HepG2 (cell line): Measurements from ENCODE around the gene ANKRD65. TPM values are rescaled to one million over a fixed set of nuclear protein-coding genes. Genes with fewer than 3 reads are reported as not detected.

Experiments
- AHR ChIP-seq: IDR thresholded peaks from 2 replicates; pipeline ENCODE4 v1.6.1; 2018; ENCODE audit warnings: missing genetic modification reagents, missing compliant biosample characterization
- ASH2L ChIP-seq: fragments of 300-600, 200-600 bp; sonication (generic); IDR thresholded peaks from 2 replicates; pipeline ENCODE4 v1.7.0; 2017; ENCODE audit warnings: low read depth, mild to moderate bottlenecking, moderate library complexity, mixed read lengths, low read length; ENCODE audit not compliant: insufficient read length
- BRD4 ChIP-seq: sonication (generic); formaldehyde crosslinking; IDR thresholded peaks from 2 replicates; pipeline ENCODE4 v1.4.0; 2020; ENCODE audit warnings: missing genetic modification reagents
- FOXC1 ChIP-seq: sonication (generic); formaldehyde crosslinking; IDR thresholded peaks from 2 replicates; pipeline ENCODE4 v1.8.0; 2022; ENCODE audit warnings: mild to moderate bottlenecking, missing genetic modification reagents, borderline replicate concordance
- GPN1 ChIP-seq: sonication (generic); formaldehyde crosslinking; IDR thresholded peaks from 2 replicates; pipeline ENCODE4 v1.5.1; 2020; ENCODE audit warnings: missing genetic modification reagents, borderline replicate concordance
- IKZF4 ChIP-seq: sonication (generic); formaldehyde crosslinking; IDR thresholded peaks from 2 replicates; pipeline ENCODE4 v1.5.1; 2020; ENCODE audit warnings: borderline replicate concordance, mild to moderate bottlenecking, low read depth, missing genetic modification reagents; ENCODE audit errors: not compliant biosample characterization
- MXD1 ChIP-seq: sonication (generic); formaldehyde crosslinking; IDR thresholded peaks from 2 replicates; pipeline ENCODE4 v1.4.0; 2020; ENCODE audit warnings: mild to moderate bottlenecking, missing genetic modification reagents
- MYPOP ChIP-seq: sonication (generic); formaldehyde crosslinking; IDR thresholded peaks from 2 replicates; pipeline ENCODE4 v1.8.1; 2023; ENCODE audit warnings: mild to moderate bottlenecking, moderate library complexity, missing genetic modification reagents
- NCOR1 ChIP-seq: fragments of 200-600 bp; sonication (generic); IDR thresholded peaks from 2 replicates; pipeline ENCODE4 v1.7.0; 2017; ENCODE audit warnings: antibody characterized with exemption, low read length, borderline replicate concordance
- NFRKB ChIP-seq: fragments of 450-650 bp; IDR thresholded peaks from 2 replicates; pipeline ENCODE4 v1.6.1; 2017
- NR2C2 ChIP-seq: sonication (generic); formaldehyde crosslinking; IDR thresholded peaks from 2 replicates; pipeline ENCODE4 v1.4.0; 2020; ENCODE audit warnings: missing genetic modification reagents, mild to moderate bottlenecking, moderate library complexity, borderline replicate concordance
- PATZ1 ChIP-seq: sonication (generic); formaldehyde crosslinking; IDR thresholded peaks from 2 replicates; pipeline ENCODE4 v1.4.0; 2020; ENCODE audit warnings: missing genetic modification reagents
- PAWR ChIP-seq: sonication (generic); formaldehyde crosslinking; IDR thresholded peaks from 2 replicates; pipeline ENCODE4 v1.4.0; 2020; ENCODE audit warnings: missing genetic modification reagents, mild to moderate bottlenecking, borderline replicate concordance
- PCBP1 ChIP-seq: fragments of 200-400 bp; formaldehyde crosslinking; IDR thresholded peaks from 2 replicates; pipeline ENCODE4 v1.6.1; 2017; ENCODE audit warnings: mild to moderate bottlenecking, low read depth, low read length, borderline replicate concordance
- PHF20 ChIP-seq: sonication (generic); formaldehyde crosslinking; IDR thresholded peaks from 2 replicates; pipeline ENCODE4 v1.5.0; 2020; ENCODE audit warnings: mild to moderate bottlenecking, missing genetic modification reagents
- SRSF4 ChIP-seq: fragments of 200-400 bp; formaldehyde crosslinking; IDR thresholded peaks from one replicate; pipeline ENCODE4 v1.6.1; 2018; ENCODE audit warnings: mild to moderate bottlenecking, low read depth, low read length, moderate library complexity; ENCODE audit not compliant: poor library complexity, severe bottlenecking
- TBX3 ChIP-seq: fragments of 450-650 bp; IDR thresholded peaks from 2 replicates; pipeline ENCODE4 v1.6.1; 2017; ENCODE audit warnings: antibody characterized with exemption, mild to moderate bottlenecking, inconsistent platforms, borderline replicate concordance
- ZNF367 ChIP-seq: sonication (generic); formaldehyde crosslinking; IDR thresholded peaks from 2 replicates; pipeline ENCODE4 v1.4.0; 2020; ENCODE audit warnings: missing genetic modification reagents, borderline replicate concordance
- ZNF574 ChIP-seq: sonication (generic); formaldehyde crosslinking; IDR thresholded peaks from 2 replicates; pipeline ENCODE4 v1.4.0; 2020; ENCODE audit warnings: missing genetic modification reagents
- ZNF800 ChIP-seq: sonication (generic); formaldehyde crosslinking; IDR thresholded peaks from 2 replicates; pipeline ENCODE4 v1.4.0; 2020; ENCODE audit warnings: missing genetic modification reagents
- polyA plus RNA-seq, 8 experiments: library from polyadenylated mRNA; depleted of rRNA in 3 of 8; stranded (reverse) in 7 of 8; unstranded in 1 of 8; fragments of >200 nt; fragmentation: Illumina TruSeq in 4 of 8; extraction: Trizol in 4 of 8; gene quantifications; 2 replicates each; pipeline versions ENCODE4 v1.2.1 to v1.2.3, GENCODE V29; 2011 to 2016; ENCODE audit warnings: low read depth in 4 of 8, missing spikeins in 1 of 8, mixed read lengths in 1 of 8; ENCODE audit not compliant: insufficient read depth in 1 of 8
- total RNA-seq, 5 experiments: library from RNA; depleted of rRNA; stranded (reverse); fragments of >200 nt; fragmentation: Illumina TruSeq; extraction: Trizol; gene quantifications; 2 replicates each; pipeline ENCODE4 v1.2.3, GENCODE V29; 2016; ENCODE audit warnings: low read depth in 1 of 5

ANKRD65 gene
- total and polyA plus RNA-seq, 2 of the 13 experiments (the other 11 are each of a cell fraction or from before 2014, with no cell fraction given) = 12.1 to 30.1 TPM

GRCh38 chr1:1434131-1434823, 13.2 kb upstream of the ANKRD65 start (continued):
- TF ChIP-seq PCBP1 (0 out of 2 replicates have a peak, but pooled peaks have one; percentile 41), PATZ1 (CRISPR knock-in tag) (peak; percentile 92), SRSF4 (peak; percentile 74), AHR (CRISPR knock-in tag) (no peak), IKZF4 (peak; percentile 11), MYPOP (CRISPR knock-in tag) (peak; percentile 31; the same call in 1 of the 2 replicates), ASH2L (peak; percentile 8), TBX3 (no peak), PHF20 (CRISPR knock-in tag) (0 out of 2 replicates have a peak, but pooled peaks have one; percentile 32), BRD4 (CRISPR knock-in tag) (peak; percentile 21; the same call in 1 of the 2 replicates), NR2C2 (no peak), PAWR (CRISPR knock-in tag) (no peak), ZNF367 (CRISPR knock-in tag) (no peak), GPN1 (CRISPR knock-in tag) (no peak), NCOR1 (no peak), ZNF574 (no peak; the same call in 1 of the 2 replicates), MXD1 (CRISPR knock-in tag) (peak; percentile 80; the same call in 1 of the 2 replicates), ZNF800 (no peak), FOXC1 (CRISPR knock-in tag) (0 out of 2 replicates have a peak, but pooled peaks have one; percentile 5), NFRKB (no peak)
